Ishikawa (cell line): ENCODE results near the gene DNAJC17.

ENCODE experiments used
- CEBPB ChIP-seq: IDR thresholded peaks from 2 replicates; pipeline ENCODE4 v1.6.1; 2012
- CREB1 ChIP-seq: IDR thresholded peaks from 2 replicates; pipeline ENCODE4 v1.6.1; 2012; ENCODE audit warnings: low read depth
- EGR1 ChIP-seq: IDR thresholded peaks from 2 replicates; pipeline ENCODE4 v1.6.1; 2012
- EP300 ChIP-seq: IDR thresholded peaks from 2 replicates; pipeline ENCODE4 v1.6.1; 2012; ENCODE audit warnings: borderline replicate concordance
- FOXM1 ChIP-seq: IDR thresholded peaks from 2 replicates; pipeline ENCODE4 v1.6.1; 2012; ENCODE audit warnings: low read depth, borderline replicate concordance
- MAX ChIP-seq: IDR thresholded peaks from 2 replicates; pipeline ENCODE4 v1.6.1; 2012
- NFIC ChIP-seq: IDR thresholded peaks from 2 replicates; pipeline ENCODE4 v1.6.1; 2012
- RAD21 ChIP-seq: IDR thresholded peaks from 2 replicates; pipeline ENCODE4 v1.6.1; 2012; ENCODE audit warnings: low read depth
- REST ChIP-seq: IDR thresholded peaks from 2 replicates; pipeline ENCODE4 v1.6.1; 2012; ENCODE audit warnings: low read depth, mild to moderate bottlenecking
- TAF1 ChIP-seq: IDR thresholded peaks from 2 replicates; pipeline ENCODE4 v1.6.1; 2012; ENCODE audit warnings: low read depth, mild to moderate bottlenecking
- TCF12 ChIP-seq: IDR thresholded peaks from 2 replicates; pipeline ENCODE4 v1.6.1; 2012; ENCODE audit warnings: low read depth
- TEAD4 ChIP-seq: IDR thresholded peaks from 2 replicates; pipeline ENCODE4 v1.6.1; 2012
- USF1 ChIP-seq: IDR thresholded peaks from 2 replicates; pipeline ENCODE4 v1.6.1; 2012
- YY1 ChIP-seq: IDR thresholded peaks from 2 replicates; pipeline ENCODE4 v1.6.1; 2012; ENCODE audit warnings: low read depth
- ZBTB7A ChIP-seq: IDR thresholded peaks from 2 replicates; pipeline ENCODE4 v1.6.1; 2012; ENCODE audit warnings: low read depth

DNAJC17 gene

GRCh38 chr15:40853241-40853890 is 46.1 kb upstream of the DNAJC17 start:
- TF ChIP-seq REST (no peak), EP300 (no peak), TCF12 (no peak), CREB1 (no peak), YY1 (no peak)

GRCh38 chr15:40852529-40852928 is 45.3 kb upstream of the DNAJC17 start:
- no peak for TF ChIP-seq USF1
- TF ChIP-seq TEAD4 = no peak
- no peak for TF ChIP-seq EP300
- no peak for TF ChIP-seq YY1
- no peak for TF ChIP-seq NFIC
- no peak for TF ChIP-seq EGR1
- TF ChIP-seq MAX = no peak
- TF ChIP-seq ZBTB7A = no peak
- TF ChIP-seq CEBPB = no peak
- no peak for TF ChIP-seq REST

- TF ChIP-seq MAX = no peak
- TF ChIP-seq REST = no peak
- no peak for TF ChIP-seq CREB1
- no peak for TF ChIP-seq EGR1
- TF ChIP-seq USF1 = no peak
- no peak for TF ChIP-seq EP300
- TF ChIP-seq NFIC = no peak
- TF ChIP-seq TCF12 = no peak
- no peak for TF ChIP-seq RAD21
Observed at GRCh38 chr15:40850576-40851112, 43.4 kb upstream of the DNAJC17 start.

- TF ChIP-seq CREB1 (no peak), MAX (no peak), USF1 (no peak), FOXM1 (no peak), YY1 (no peak), TAF1 (no peak), EGR1 (no peak)
Observed at GRCh38 chr15:40847223-40847961, 40.1 kb upstream of the DNAJC17 start.
